Uterus (tissue), 4 donors: Measurements from ENCODE around the gene TYW3. TPM values are rescaled to one million over a fixed set of nuclear protein-coding genes. Genes with fewer than 3 reads are reported as not detected.

Experiments used
- DNase-seq, 2 donors: peaks; one replicate each; pipeline ENCODE4 v3.0.0-alpha.2; 2019 to 2020
- H3K27ac ChIP-seq, 2 donors: fragments of 200-600 bp; sonication (generic); 1 replicate in 1 of 2; 2 replicates in 1 of 2; pipeline ENCODE4 v1.5.1; 2016 to 2018
- H3K27me3 ChIP-seq, 2 donors: fragments of 200-600 bp; sonication (generic); one replicate each; pipeline ENCODE4 v1.5.1; 2018 to 2019; ENCODE audit warnings: control low read depth in 1 of 2
- H3K36me3 ChIP-seq, 2 donors: fragments of 200-600 bp; sonication (generic); one replicate each; pipeline ENCODE4 v1.5.1; 2019; ENCODE audit warnings: control low read depth in 1 of 2
- H3K4me1 ChIP-seq, 2 donors: fragments of 200-600 bp; sonication (generic); one replicate each; pipeline ENCODE4 v1.5.1; 2018 to 2019; ENCODE audit warnings: control low read depth in 1 of 2
- H3K4me3 ChIP-seq, 2 donors: fragments of 200-600 bp; sonication (generic); 1 replicate in 1 of 2; 2 replicates in 1 of 2; pipeline ENCODE4 v1.5.1; 2018 to 2019; ENCODE audit warnings: mild to moderate bottlenecking in 1 of 2
- H3K9me3 ChIP-seq, 2 donors: fragments of 200-600 bp; sonication (generic); one replicate each; pipeline ENCODE4 v1.5.1; 2019; ENCODE audit warnings: control low read depth in 1 of 2
- CTCF ChIP-seq, 4 experiments: fragments of 200-600 bp in 2 of 4; fragments of 450-650 bp in 2 of 4; sonication (generic) in 2 of 4; IDR thresholded peaks; one replicate each; pipeline ENCODE4 v1.5.1; 2016 to 2019; ENCODE audit warnings: antibody characterized with exemption in 4 of 4, mild to moderate bottlenecking in 2 of 4, moderate library complexity in 1 of 4
- POLR2A ChIP-seq, 2 donors: fragments of 450-650 bp; IDR thresholded peaks; one replicate each; pipeline ENCODE4 v1.6.1; 2016; ENCODE audit warnings: antibody characterized with exemption in 2 of 2, mild to moderate bottlenecking in 1 of 2, moderate library complexity in 1 of 2
- intact Hi-C: fragments of 100-400 bp; cut with DNase I; formaldehyde crosslinking; loops from one replicate; pipeline ENCODE4 v1.15.1; 2023; ENCODE audit warnings: low total_unique reads
- total RNA-seq, 4 donors: library from RNA; depleted of rRNA in 3 of 4; stranded (reverse); fragments of >200 nt in 3 of 4; gene quantifications; one replicate each; pipeline versions ENCODE4 v1.1.0 to v1.2.4, GENCODE V29; 2014 to 2023
- donor health status: DM: yes; HTN: yes; CAD: no.

The TYW3 gene
- total RNA-seq, 4 donors from 2014 or later: 18.8 to 26.7 (median 24.6) TPM

GRCh38 chr1:74785944-74786343 lies 53.0 kb downstream of the TYW3 start:
- no peak for TF ChIP-seq CTCF (IDR thresholded peaks at IDR 0.05)
- no peak for TF ChIP-seq POLR2A (IDR thresholded peaks at IDR 0.05)
- H3K27ac ChIP-seq: no peak overlapping the region
- H3K9me3 ChIP-seq: no peaks in the 10 kb centered on the region
- no peaks in the 10 kb centered on the region for H3K27me3 ChIP-seq
- intact Hi-C loops: no loop called here
- H3K4me1 ChIP-seq: no peaks in the 10 kb centered on the region
- H3K36me3 ChIP-seq: no peaks in the 10 kb centered on the region
- DNase-seq: no peak
- no peak overlapping the region for H3K4me3 ChIP-seq

- intact Hi-C loops: no loop called here
- Histone ChIP-seq H3K36me3 (no peaks in the 10 kb centered on the region), H3K4me1 (no peaks in the 10 kb centered on the region), H3K4me3 (no peak overlapping the region), H3K9me3 (no peaks in the 10 kb centered on the region), H3K27me3 (no peaks in the 10 kb centered on the region), H3K27ac (no peak overlapping the region)
- DNase-seq: no peak
- TF ChIP-seq CTCF (IDR thresholded peaks at IDR 0.05): no peak
- TF ChIP-seq POLR2A (IDR thresholded peaks at IDR 0.05): no peak
Observed at GRCh38 chr1:74790453-74790852, 57.5 kb downstream of the TYW3 start.

- H3K27me3 ChIP-seq: no peaks in the 10 kb centered on the region
- H3K4me1 ChIP-seq: no peaks in the 10 kb centered on the region
- intact Hi-C loops: no loop called here
- TF ChIP-seq POLR2A (IDR thresholded peaks at IDR 0.05) (no peak), CTCF (IDR thresholded peaks at IDR 0.05) (no peak)
- H3K36me3 ChIP-seq: no peaks in the 10 kb centered on the region
- H3K9me3 ChIP-seq: no peaks in the 10 kb centered on the region
- no peak for DNase-seq
- H3K27ac ChIP-seq: no peak overlapping the region
- no peak overlapping the region for H3K4me3 ChIP-seq
Observed at GRCh38 chr1:74791491-74791890, 58.5 kb downstream of the TYW3 start.

- intact Hi-C loops: no loop called here
- H3K27ac ChIP-seq: no peak overlapping the region
- H3K4me1 ChIP-seq: no peaks in the 10 kb centered on the region
- no peaks in the 10 kb centered on the region for H3K36me3 ChIP-seq
- TF ChIP-seq CTCF (IDR thresholded peaks at IDR 0.05) (no peak), POLR2A (IDR thresholded peaks at IDR 0.05) (no peak)
- H3K9me3 ChIP-seq: no peaks in the 10 kb centered on the region
- no peak for DNase-seq
- H3K27me3 ChIP-seq: no peaks in the 10 kb centered on the region
- H3K4me3 ChIP-seq: no peak overlapping the region
Observed at GRCh38 chr1:74799119-74799657, 66.2 kb downstream of the TYW3 start.

- no peak overlapping the region for H3K27ac ChIP-seq
- intact Hi-C loops: no loop called here
- TF ChIP-seq CTCF (IDR thresholded peaks at IDR 0.05): no peak
- TF ChIP-seq POLR2A (IDR thresholded peaks at IDR 0.05): no peak
- no peak for DNase-seq
- no peaks in the 10 kb centered on the region for H3K36me3 ChIP-seq
- H3K27me3 ChIP-seq: no peaks in the 10 kb centered on the region
- no peaks in the 10 kb centered on the region for H3K9me3 ChIP-seq
- H3K4me1 ChIP-seq: no peaks in the 10 kb centered on the region
- no peak overlapping the region for H3K4me3 ChIP-seq
Observed at GRCh38 chr1:74811436-74812179, 78.7 kb downstream of the TYW3 start.
